H1 (cell line): ENCODE data around the gene SIPA1L3. TPM values are rescaled to one million over a fixed set of nuclear protein-coding genes. Genes with fewer than 3 reads are reported as not detected.

Source experiments
- CTCF ChIA-PET: fragments of 300-600 bp; sonication (Branson Sonifier 250); formaldehyde crosslinking; loops from one replicate; lab custom pipeline; 2021; ENCODE audit not compliant: partially characterized antibody; lab: Charles Lee
- POLR2A ChIA-PET: fragments of 300-600 bp; sonication (Branson Sonifier 250); formaldehyde crosslinking; loops from one replicate; lab custom pipeline; 2021; ENCODE audit warnings: inconsistent platforms; ENCODE audit not compliant: partially characterized antibody; lab: Charles Lee
- DNase-seq, 2 experiments: peaks; one replicate each; pipeline versions ENCODE4 v3.0.0 to v3.0.0-alpha.2; 2010 to 2022; ENCODE audit warnings: low spot score in 2 of 2, low read depth in 1 of 2, mixed read lengths in 1 of 2
- FAIRE-seq: peaks from 2 replicates; lab custom pipeline; 2011; peaks lifted over from hg19 to GRCh38; lab: Jason Lieb, UNC
- H2AFZ ChIP-seq: 2 replicates; pipeline ENCODE4 v1.8.1; 2012; ENCODE audit warnings: low read length, inconsistent platforms
- H2AK5ac ChIP-seq: 2 replicates; pipeline ENCODE4 v1.6.1; 2013; ENCODE audit warnings: low read depth, low read length
- H2BK120ac ChIP-seq: replicated peaks from 2 replicates; pipeline ENCODE3; 2013; ENCODE audit warnings: low read depth, low read length, inconsistent platforms
- H2BK12ac ChIP-seq: 2 replicates; pipeline ENCODE4 v1.6.1; 2013; ENCODE audit warnings: low read depth, low read length
- H2BK15ac ChIP-seq: 2 replicates; pipeline ENCODE4 v1.6.1; 2013; ENCODE audit warnings: low read length
- H2BK20ac ChIP-seq: 2 replicates; pipeline ENCODE4 v1.6.1; 2013; ENCODE audit warnings: low read length
- H2BK5ac ChIP-seq: 2 replicates; pipeline ENCODE4 v1.6.1; 2013; ENCODE audit warnings: low read depth, low read length
- H3K14ac ChIP-seq: 2 replicates; pipeline ENCODE4 v1.6.1; 2013; ENCODE audit warnings: inconsistent platforms; ENCODE audit not compliant: insufficient read length
- H3K18ac ChIP-seq: 2 replicates; pipeline ENCODE4 v1.6.1; 2013; ENCODE audit warnings: low read length; ENCODE audit errors: extremely low read depth
- H3K23ac ChIP-seq: 2 replicates; pipeline ENCODE4 v1.6.1; 2013; ENCODE audit warnings: inconsistent platforms; ENCODE audit not compliant: insufficient read length
- H3K23me2 ChIP-seq: 2 replicates; pipeline ENCODE4 v1.6.1; 2013; ENCODE audit warnings: low read depth, low read length
- H3K27ac ChIP-seq: 2 replicates; pipeline ENCODE4 v1.6.1; 2011; ENCODE audit warnings: low read depth, low read length, inconsistent platforms
- H3K27me3 ChIP-seq, 4 experiments: replicated peaks in 1 of 4; 1 replicate in 1 of 4; 2 replicates in 3 of 4; pipeline versions ENCODE4 v1.6.1 to v1.8.1; 2011 to 2013; ENCODE audit warnings: low read length in 3 of 4, mild to moderate bottlenecking in 3 of 4, inconsistent platforms in 2 of 4, mixed read lengths in 2 of 4, moderate library complexity in 1 of 4; ENCODE audit not compliant: control insufficient read depth in 3 of 4, insufficient read depth in 3 of 4; ENCODE audit errors: extremely low read depth in 1 of 4
- H3K36me3 ChIP-seq, 4 experiments: 2 replicates each; pipeline versions ENCODE4 v1.6.1 to v1.8.1; 2011 to 2013; ENCODE audit warnings: mild to moderate bottlenecking in 4 of 4, low read length in 3 of 4, moderate library complexity in 2 of 4, control low read depth in 1 of 4, inconsistent platforms in 1 of 4; ENCODE audit not compliant: insufficient read depth in 4 of 4, control insufficient read depth in 2 of 4
- H3K4ac ChIP-seq: replicated peaks from 2 replicates; pipeline ENCODE3; 2013; ENCODE audit warnings: low read length, low read depth, mixed read lengths, inconsistent platforms; ENCODE audit not compliant: insufficient read length
- H3K4me1 ChIP-seq, 4 experiments: replicated peaks in 1 of 4; 1 replicate in 1 of 4; 2 replicates in 3 of 4; pipeline versions ENCODE4 v1.6.1 to v1.8.1; 2011 to 2013; ENCODE audit warnings: low read length in 3 of 4, inconsistent platforms in 2 of 4, mixed read lengths in 1 of 4; ENCODE audit not compliant: insufficient read depth in 4 of 4, control insufficient read depth in 3 of 4
- H3K4me2 ChIP-seq, 2 experiments: 2 replicates each; pipeline versions ENCODE4 v1.6.1 to v1.8.1; 2011 to 2013; ENCODE audit warnings: low read depth in 2 of 2, low read length in 2 of 2, control low read depth in 1 of 2, inconsistent platforms in 1 of 2, mild to moderate bottlenecking in 1 of 2; ENCODE audit not compliant: insufficient read depth in 1 of 2
- H3K4me3 ChIP-seq, 4 experiments: fragments of 200-600, 300-600 bp in 1 of 4; sonication (generic), shearing (Covaris generic), sonication (Bioruptor Twin) in 1 of 4; 2 replicates each; pipeline versions ENCODE4 v1.5.1 to v1.8.1; 2011 to 2016; ENCODE audit warnings: low read length in 4 of 4, low read depth in 3 of 4, control low read depth in 2 of 4, inconsistent platforms in 2 of 4, mild to moderate bottlenecking in 2 of 4, mixed read lengths in 1 of 4, moderate library complexity in 1 of 4; ENCODE audit not compliant: insufficient read depth in 2 of 4; ENCODE audit errors: extremely low read depth in 1 of 4
- H3K56ac ChIP-seq: replicated peaks from 2 replicates; pipeline ENCODE3; 2013; ENCODE audit warnings: low read depth, mild to moderate bottlenecking, mixed read lengths, low read length, inconsistent platforms; ENCODE audit not compliant: insufficient read length
- H3K79me1 ChIP-seq: 2 replicates; pipeline ENCODE4 v1.6.1; 2013; ENCODE audit warnings: low read depth, low read length, control low read depth
- H3K79me2 ChIP-seq, 2 experiments: 2 replicates each; pipeline versions ENCODE4 v1.6.1 to v1.8.1; 2012 to 2013; ENCODE audit warnings: low read length in 2 of 2, mild to moderate bottlenecking in 2 of 2, inconsistent platforms in 1 of 2; ENCODE audit not compliant: insufficient read depth in 2 of 2, control insufficient read depth in 1 of 2
- H3K9ac ChIP-seq, 4 experiments: replicated peaks in 1 of 4; 1 replicate in 1 of 4; 2 replicates in 3 of 4; pipeline versions ENCODE4 v1.6.1 to v1.8.1; 2011 to 2013; ENCODE audit warnings: low read depth in 3 of 4, low read length in 3 of 4, control low read depth in 2 of 4, mild to moderate bottlenecking in 2 of 4, moderate library complexity in 2 of 4, inconsistent platforms in 1 of 4; ENCODE audit errors: extremely low read depth in 1 of 4
- H3K9me3 ChIP-seq, 2 experiments: 2 replicates each; pipeline versions ENCODE4 v1.6.1 to v1.8.1; 2012 to 2013; ENCODE audit warnings: mild to moderate bottlenecking in 2 of 2, moderate library complexity in 2 of 2, control low read depth in 1 of 2, inconsistent platforms in 1 of 2, low read depth in 1 of 2, low read length in 1 of 2, mixed read lengths in 1 of 2; ENCODE audit not compliant: insufficient read depth in 2 of 2
- H4K20me1 ChIP-seq, 2 experiments: replicated peaks in 1 of 2; 2 replicates each; pipeline versions ENCODE3 to v1.8.1; 2011 to 2013; ENCODE audit warnings: inconsistent platforms in 2 of 2, low read length in 2 of 2, mild to moderate bottlenecking in 1 of 2; ENCODE audit not compliant: insufficient read depth in 2 of 2, control insufficient read depth in 1 of 2
- H4K5ac ChIP-seq: 2 replicates; pipeline ENCODE4 v1.6.1; 2013; ENCODE audit warnings: low read length, low read depth, mixed read lengths, inconsistent platforms; ENCODE audit not compliant: insufficient read length
- H4K8ac ChIP-seq: 2 replicates; pipeline ENCODE4 v1.8.0; 2013; ENCODE audit warnings: mild to moderate bottlenecking, moderate library complexity, low read length, inconsistent platforms; ENCODE audit not compliant: insufficient read depth; ENCODE audit errors: extremely low read depth
- H4K91ac ChIP-seq: replicated peaks from 2 replicates; pipeline ENCODE3; 2013; ENCODE audit warnings: low read length, mixed read lengths, inconsistent platforms; ENCODE audit not compliant: insufficient read length
- CBX5 ChIP-seq: fragments of 300-800, 300-1000 bp; sonication (generic); IDR thresholded peaks from 2 replicates; pipeline ENCODE4 v1.7.1; 2016; ENCODE audit warnings: antibody characterized with exemption, low read length, low read depth
- CHD1 ChIP-seq: IDR thresholded peaks from 2 replicates; pipeline ENCODE4 v1.6.1; 2012; ENCODE audit warnings: low read depth, low read length, improper control_type of control experiment
- CTCF ChIP-seq, 3 experiments: IDR thresholded peaks; 1 replicate in 2 of 3; 2 replicates in 1 of 3; pipeline versions ENCODE4 v1.5.1 to v1.6.1; 2011; ENCODE audit warnings: low read length in 3 of 3, mild to moderate bottlenecking in 3 of 3, inconsistent platforms in 2 of 3, low read depth in 1 of 3, moderate library complexity in 1 of 3; ENCODE audit not compliant: insufficient read depth in 1 of 3; ENCODE audit errors: control extremely low read depth in 1 of 3
- EP300 ChIP-seq, 2 experiments: IDR thresholded peaks; 1 replicate in 1 of 2; 2 replicates in 1 of 2; pipeline ENCODE4 v1.6.1; 2011 to 2012; ENCODE audit warnings: low read depth in 2 of 2, low read length in 2 of 2, mild to moderate bottlenecking in 2 of 2, borderline replicate concordance in 1 of 2, inconsistent platforms in 1 of 2, moderate library complexity in 1 of 2
- FOSL1 ChIP-seq: IDR thresholded peaks from 2 replicates; pipeline ENCODE4 v1.6.1; 2011; ENCODE audit warnings: mild to moderate bottlenecking, low read depth, low read length, moderate library complexity; ENCODE audit not compliant: insufficient read depth
- KDM1A ChIP-seq: fragments of 200-600, 300-600 bp; sonication (generic); IDR thresholded peaks from 2 replicates; pipeline ENCODE4 v1.7.1; 2016; ENCODE audit warnings: mild to moderate bottlenecking, low read length, borderline replicate concordance
- KDM5A ChIP-seq: fragments of 200-600 bp; IDR thresholded peaks from 2 replicates; pipeline ENCODE4 v1.7.1; 2012; ENCODE audit warnings: mild to moderate bottlenecking, low read length, inconsistent platforms, mixed read lengths
- POLR2A ChIP-seq, 2 experiments: IDR thresholded peaks; 1 replicate in 1 of 2; 2 replicates in 1 of 2; pipeline ENCODE4 v1.6.1; 2011; ENCODE audit warnings: low read depth in 2 of 2, low read length in 2 of 2, mild to moderate bottlenecking in 2 of 2; ENCODE audit errors: control extremely low read depth in 1 of 2
- POLR2AphosphoS5 ChIP-seq: IDR thresholded peaks from 2 replicates; pipeline ENCODE4 v1.6.1; 2011; ENCODE audit warnings: low read depth, low read length
- RFX5 ChIP-seq: IDR thresholded peaks from 2 replicates; pipeline ENCODE4 v1.6.1; 2011; ENCODE audit warnings: low read depth, low read length, improper control_type of control experiment, borderline replicate concordance
- TAF1 ChIP-seq: IDR thresholded peaks from 2 replicates; pipeline ENCODE4 v1.6.1; 2011; ENCODE audit warnings: mild to moderate bottlenecking, low read depth, low read length
- TEAD4 ChIP-seq: IDR thresholded peaks from 2 replicates; pipeline ENCODE4 v1.6.1; 2012; ENCODE audit warnings: low read depth, low read length, inconsistent platforms, mixed read lengths
- YY1 ChIP-seq: IDR thresholded peaks from 2 replicates; pipeline ENCODE4 v1.6.1; 2011; ENCODE audit warnings: low read depth, mild to moderate bottlenecking, low read length
- WGBS, 2 experiments: shearing (Covaris generic) in 1 of 2; methylation state at CpG; one replicate each; pipeline versions ENCODE4 v1.1.6 to v1.1.7; 2013 to 2015; ENCODE audit warnings: low lambda C conversion rate in 2 of 2, mixed read lengths in 2 of 2, inconsistent platforms in 1 of 2, low coverage in 1 of 2, missing lambda C conversion rate in 1 of 2; ENCODE audit not compliant: insufficient replicate concordance in 2 of 2, insufficient coverage in 1 of 2, insufficient read length in 1 of 2; ENCODE audit errors: extremely low coverage in 1 of 2, missing lambda C conversion rate in 1 of 2; 5-methylcytosine and 5-hydroxymethylcytosine counted together
- polyA plus RNA-seq, 7 experiments: library from polyadenylated mRNA; depleted of rRNA in 3 of 7; stranded (reverse) in 5 of 7; unstranded in 2 of 7; fragments of >200 nt in 5 of 7; fragments of 200-250 nt in 2 of 7; gene quantifications; 1 replicate in 5 of 7; 2 replicates in 1 of 7; 4 replicates in 1 of 7; pipeline versions ENCODE4 v1.2.1 to v1.2.3, GENCODE V29; 2011 to 2013; ENCODE audit warnings: missing spikeins in 2 of 7, mixed read lengths in 2 of 7
- total RNA-seq: library from RNA; stranded (reverse); fragmentation: NEBNext Ultra II Directional; extraction: Animal tissue kit (Norgen Biotek cat#: 25700); gene quantifications from 2 replicates; pipeline ENCODE4 v1.2.1, GENCODE V29; 2021

The SIPA1L3 gene
- total and polyA plus RNA-seq, 2 of the 8 experiments (the other 6 are each of a cell fraction or from before 2014, with no cell fraction given), result 15.0 to 54.9 TPM

GRCh38 chr19:38144667-38145066 lies 237.7 kb downstream of the SIPA1L3 start:
- DNase-seq (no peak), FAIRE-seq (no peak)
- Histone ChIP-seq H3K79me2 (no peaks in the 10 kb centered on the region), H2BK20ac (no peak overlapping the region), H3K4ac (no peak overlapping the region), H3K56ac (no peak overlapping the region), H3K4me1 (no peaks in the 10 kb centered on the region; a peak in 1 of 7 replicates), H3K9ac (no peak overlapping the region), H4K20me1 (peaks cover 0 to 4% of the 10 kb centered on the region in 2 experiments), H3K23ac (no peak overlapping the region), H4K5ac (no peak overlapping the region), H2AFZ (no peak overlapping the region), H3K14ac (no peak overlapping the region), H3K4me2 (no peak overlapping the region), H2BK5ac (no peak overlapping the region), H3K27ac (no peak overlapping the region), H2AK5ac (no peak overlapping the region), H3K36me3 (peaks cover 0 to 4% (median 2%) of the 10 kb centered on the region in 4 experiments; a peak in 2 of 8 replicates), H2BK15ac (no peak overlapping the region), H3K27me3 (no peaks in the 10 kb centered on the region), H3K4me3 (no peak overlapping the region), H3K9me3 (no peaks in the 10 kb centered on the region), H4K91ac (no peak overlapping the region), H3K23me2 (no peaks in the 10 kb centered on the region), H2BK12ac (no peak overlapping the region), H3K18ac (no peak overlapping the region), H2BK120ac (no peak overlapping the region), H3K79me1 (no peaks in the 10 kb centered on the region), H4K8ac (no peak overlapping the region)
- ChIA-PET POLR2A (no interaction called here), CTCF (interaction anchor here (1.0 to 10.6 kb wide), 11 partner anchors 7 to 241 kb away, joined by 3 to 95 read pairs (median 20); partner anchors contain the start of genes SIPA1L3 and WDR87)
- TF ChIP-seq POLR2A (IDR thresholded peaks at IDR 0.05; ENCODE audit: control extremely low read depth in 1 of 2, low read depth in 2 of 2, low read length in 2 of 2) (no peak), KDM1A (no peak), CBX5 (no peak), TEAD4 (no peak), FOSL1 (no peak), RFX5 (no peak), EP300 (IDR thresholded peaks at IDR 0.05; ENCODE audit: borderline replicate concordance in 1 of 2, low read depth in 2 of 2, low read length in 2 of 2) (no peak), CHD1 (no peak), KDM5A (no peak), CTCF (IDR thresholded peaks at IDR 0.05; ENCODE audit: control extremely low read depth in 1 of 3, insufficient read depth in 1 of 3, low read depth in 1 of 3, low read length in 3 of 3) (no peak), TAF1 (no peak), YY1 (no peak), POLR2AphosphoS5 (no peak)
- 96% methylated on average over 6 of the region's 6 CpGs; no CpG with 5 or more reads in 1 of the 2 experiments for WGBS, 2 experiments
